GM12878 (cell line): ENCODE results near the gene DAPK2. TPM values are rescaled to one million over a fixed set of nuclear protein-coding genes. Genes with fewer than 3 reads are reported as not detected.

Experiments
- ATF2 ChIP-seq: IDR thresholded peaks from 2 replicates; pipeline ENCODE4 v1.6.1; 2012; ENCODE audit warnings: low read length, inconsistent platforms
- CBX3 ChIP-seq: fragments of 200-600 bp; sonication (generic); IDR thresholded peaks from 2 replicates; pipeline ENCODE4 v1.6.1; 2016; ENCODE audit warnings: low read depth, borderline replicate concordance
- CHD1 ChIP-seq: IDR thresholded peaks from 2 replicates; pipeline ENCODE4 v1.6.1; 2012; ENCODE audit warnings: low read depth, low read length, improper control_type of control experiment
- HDAC6 ChIP-seq: fragments of 200-600 bp; sonication (generic); IDR thresholded peaks from one replicate; pipeline ENCODE4 v1.8.0; 2017; ENCODE audit warnings: antibody characterized with exemption; ENCODE audit not compliant: unreplicated experiment
- IRF4 ChIP-seq: IDR thresholded peaks from 2 replicates; pipeline ENCODE4 v1.6.1; 2011; ENCODE audit warnings: low read depth, low read length
- MLLT1 ChIP-seq: fragments of 450-650 bp; IDR thresholded peaks from 2 replicates; pipeline ENCODE4 v1.6.1; 2016; ENCODE audit warnings: mild to moderate bottlenecking
- MTA2 ChIP-seq: fragments of 450-650 bp; IDR thresholded peaks from 2 replicates; pipeline ENCODE4 v1.6.1; 2016; ENCODE audit warnings: low read depth, mild to moderate bottlenecking, moderate library complexity
- NR2F1 ChIP-seq: fragments of 450-650 bp; conservative IDR thresholded peaks from 2 replicates; pipeline ENCODE4 v1.6.1; 2017; ENCODE audit warnings: mild to moderate bottlenecking
- RAD21 ChIP-seq: IDR thresholded peaks from 2 replicates; pipeline ENCODE4 v1.6.1; 2011; ENCODE audit warnings: mild to moderate bottlenecking, low read depth, low read length, moderate library complexity; ENCODE audit not compliant: insufficient read depth
- RAD51 ChIP-seq: fragments of 450-650 bp; IDR thresholded peaks from 2 replicates; pipeline ENCODE4 v1.6.1; 2016; ENCODE audit warnings: moderate library complexity, mild to moderate bottlenecking, inconsistent platforms
- ZNF207 ChIP-seq: fragments of 450-650 bp; IDR thresholded peaks from 2 replicates; pipeline ENCODE4 v1.6.1; 2014; ENCODE audit warnings: antibody characterized with exemption, mild to moderate bottlenecking, borderline replicate concordance
- polyA plus RNA-seq, 11 experiments: library from polyadenylated mRNA; depleted of rRNA in 4 of 11; unstranded in 6 of 11; stranded (reverse) in 5 of 11; fragments of >200 nt; fragmentation: Nextera tagmentation in 4 of 11; fragmentation: Illumina TruSeq in 1 of 11; extraction: Ambion mirVana in 4 of 11; extraction: Trizol in 1 of 11; gene quantifications; 1 replicate in 1 of 11; 2 replicates in 10 of 11; pipeline versions ENCODE4 v1.2.1 to v1.2.3, GENCODE V29; 2011 to 2016; ENCODE audit warnings: inconsistent platforms in 2 of 11, missing spikeins in 2 of 11, low read depth in 1 of 11
- total RNA-seq, 4 experiments: library from RNA; depleted of rRNA in 3 of 4; stranded (reverse); fragments of >200 nt in 3 of 4; fragmentation: Illumina TruSeq in 1 of 4; extraction: Trizol in 1 of 4; gene quantifications; 2 replicates each; pipeline versions ENCODE4 v1.2.1 to v1.2.3, GENCODE V29; 2013 to 2021

The DAPK2 gene
- total and polyA plus RNA-seq, 10 of the 15 experiments (the other 5 are each of a cell fraction or from before 2014, with no cell fraction given), result 0.69 to 8.4 (median 4.1) TPM

- peak; percentile 82 for TF ChIP-seq IRF4
- TF ChIP-seq RAD21, result peak; percentile 25; the same call in 1 of the 2 replicates
- no peak for TF ChIP-seq CHD1
- TF ChIP-seq ATF2, result no peak
- no peak for TF ChIP-seq CBX3
- peak; percentile 35; the same call in 1 of the 2 replicates for TF ChIP-seq MLLT1
- TF ChIP-seq MTA2, result peak; percentile 64; the same call in 1 of the 2 replicates
- peak; percentile 48; the same call in 1 of the 2 replicates for TF ChIP-seq NR2F1
- no peak for TF ChIP-seq ZNF207
- no peak for TF ChIP-seq RAD51
- TF ChIP-seq HDAC6, result no peak
Observed at GRCh38 chr15:64044300-64045100, 1.8 kb downstream of the DAPK2 start (continued).
